ENCODE measurements around the gene DSTN.

DNA sequence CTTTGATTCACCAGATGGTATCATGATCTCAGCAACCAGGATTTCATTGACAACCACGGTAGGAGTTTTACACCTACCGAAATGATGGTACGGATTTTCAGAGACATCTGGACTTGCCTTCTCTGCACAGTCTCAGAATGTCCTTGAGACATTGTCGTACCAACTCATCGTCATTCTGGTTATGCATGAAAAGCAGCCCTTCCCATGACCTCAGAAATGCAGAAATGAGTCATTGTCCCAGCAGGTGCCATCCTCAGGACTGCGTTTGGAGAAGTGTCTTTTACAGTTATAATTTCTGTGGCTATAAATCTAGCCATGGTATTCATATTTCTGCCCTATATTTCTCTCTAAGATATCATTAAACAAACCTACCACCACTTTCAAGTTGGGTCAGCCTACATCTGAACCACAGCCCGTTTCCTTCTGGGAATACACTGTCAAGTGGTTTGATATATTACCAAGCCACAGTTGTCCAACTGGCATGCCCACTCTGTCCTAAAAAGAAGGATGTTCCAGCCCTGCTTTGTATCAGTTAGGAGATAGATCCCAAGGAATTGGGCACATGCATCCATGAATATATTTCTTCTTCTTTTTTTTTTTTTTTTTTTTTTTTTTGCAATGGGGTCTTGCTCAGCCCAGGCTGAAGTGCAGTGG is 31.2 kb upstream of the DSTN start:
- no peak for TF ChIP-seq BACH2 (CRISPR knock-in tag; IDR thresholded peaks at IDR 0.05; ENCODE audit: borderline replicate concordance)
- TF ChIP-seq, protein P1, sequence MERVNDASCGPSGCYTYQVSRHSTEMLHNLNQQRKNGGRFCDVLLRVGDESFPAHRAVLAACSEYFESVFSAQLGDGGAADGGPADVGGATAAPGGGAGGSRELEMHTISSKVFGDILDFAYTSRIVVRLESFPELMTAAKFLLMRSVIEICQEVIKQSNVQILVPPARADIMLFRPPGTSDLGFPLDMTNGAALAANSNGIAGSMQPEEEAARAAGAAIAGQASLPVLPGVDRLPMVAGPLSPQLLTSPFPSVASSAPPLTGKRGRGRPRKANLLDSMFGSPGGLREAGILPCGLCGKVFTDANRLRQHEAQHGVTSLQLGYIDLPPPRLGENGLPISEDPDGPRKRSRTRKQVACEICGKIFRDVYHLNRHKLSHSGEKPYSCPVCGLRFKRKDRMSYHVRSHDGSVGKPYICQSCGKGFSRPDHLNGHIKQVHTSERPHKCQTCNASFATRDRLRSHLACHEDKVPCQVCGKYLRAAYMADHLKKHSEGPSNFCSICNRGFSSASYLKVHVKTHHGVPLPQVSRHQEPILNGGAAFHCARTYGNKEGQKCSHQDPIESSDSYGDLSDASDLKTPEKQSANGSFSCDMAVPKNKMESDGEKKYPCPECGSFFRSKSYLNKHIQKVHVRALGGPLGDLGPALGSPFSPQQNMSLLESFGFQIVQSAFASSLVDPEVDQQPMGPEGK (CRISPR knock-in tag; IDR thresholded peaks at IDR 0.05; ENCODE audit: borderline replicate concordance) = no peak
